SK-N-SH (cell line): ENCODE results near the gene CES3. TPM values are rescaled to one million over a fixed set of nuclear protein-coding genes. Genes with fewer than 3 reads are reported as not detected.

Experiments
- CTCF ChIA-PET: fragments of 300-600, 350-600 bp; formaldehyde crosslinking; extraction: SDS; loops from one replicate; lab custom pipeline; 2021; lab: Yijun Ruan, JAX
- POLR2A ChIA-PET: fragments of 350-600 bp; sonication (Branson Sonifier 250); formaldehyde crosslinking; extraction: SDS; loops from one replicate; lab custom pipeline; 2020; ENCODE audit warnings: antibody characterized with exemption, inconsistent platforms; lab: Yijun Ruan, JAX
- DNase-seq: peaks from one replicate; pipeline ENCODE4 v3.0.0; 2012
- H2AFZ ChIP-seq: fragments of 200-600 bp; sonication (generic); 2 replicates; pipeline ENCODE4 v1.8.1; 2016; ENCODE audit warnings: antibody characterized with exemption, mild to moderate bottlenecking, low read depth
- H3F3A ChIP-seq: fragments of 200-600 bp; sonication (generic); replicated peaks from 2 replicates; pipeline ENCODE3; 2016; ENCODE audit warnings: antibody characterized with exemption, mild to moderate bottlenecking; ENCODE audit not compliant: insufficient read depth
- H3K27ac ChIP-seq, 2 experiments: fragments of 200-500 bp in 1 of 2; fragments of 200-600 bp in 1 of 2; sonication (Bioruptor generic) in 1 of 2; sonication (generic), shearing (Covaris generic) in 1 of 2; 2 replicates each; pipeline versions ENCODE4 v1.5.1 to v1.6.1; 2014 to 2016; ENCODE audit warnings: low read depth in 2 of 2, inconsistent platforms in 1 of 2, low read length in 1 of 2, mild to moderate bottlenecking in 1 of 2, mixed read lengths in 1 of 2
- H3K27me3 ChIP-seq: fragments of 200-600 bp; sonication (generic), shearing (Covaris generic); 2 replicates; pipeline ENCODE4 v1.6.1; 2016; ENCODE audit warnings: mixed run types; ENCODE audit not compliant: insufficient read depth
- H3K36me3 ChIP-seq, 2 experiments: fragments of 200-500 bp in 1 of 2; fragments of 200-600 bp in 1 of 2; sonication (Bioruptor generic) in 1 of 2; sonication (generic) in 1 of 2; replicated peaks in 1 of 2; 2 replicates each; pipeline versions ENCODE3 to v1.5.1; 2014 to 2016; ENCODE audit warnings: low read length in 1 of 2, mild to moderate bottlenecking in 1 of 2; ENCODE audit not compliant: insufficient read depth in 2 of 2, control insufficient read depth in 1 of 2
- H3K4me1 ChIP-seq, 2 experiments: fragments of 200-500 bp in 1 of 2; fragments of 200-600 bp in 1 of 2; sonication (Bioruptor generic) in 1 of 2; sonication (generic), shearing (Covaris generic) in 1 of 2; 2 replicates each; pipeline versions ENCODE4 v1.5.1 to v1.6.1; 2014 to 2016; ENCODE audit warnings: low read depth in 1 of 2, low read length in 1 of 2, mixed run types in 1 of 2; ENCODE audit not compliant: insufficient read depth in 2 of 2, control insufficient read depth in 1 of 2
- H3K4me2 ChIP-seq: fragments of 200-600 bp; sonication (generic), shearing (Covaris generic); 2 replicates; pipeline ENCODE4 v1.6.1; 2017; ENCODE audit warnings: mixed run types
- H3K4me3 ChIP-seq, 2 experiments: fragments of 200-500 bp in 1 of 2; fragments of 200-600 bp in 1 of 2; sonication (Bioruptor generic) in 1 of 2; sonication (generic), shearing (Covaris generic) in 1 of 2; 2 replicates each; pipeline versions ENCODE4 v1.5.1 to v1.8.1; 2014 to 2016; ENCODE audit warnings: low read depth in 2 of 2, inconsistent platforms in 1 of 2, low read length in 1 of 2, mild to moderate bottlenecking in 1 of 2, mixed read lengths in 1 of 2, moderate library complexity in 1 of 2
- H3K79me2 ChIP-seq: fragments of 200-600 bp; sonication (generic); 2 replicates; pipeline ENCODE4 v1.8.1; 2017; ENCODE audit warnings: mild to moderate bottlenecking; ENCODE audit not compliant: insufficient read depth
- H3K9ac ChIP-seq: fragments of 200-600 bp; sonication (generic); 2 replicates; pipeline ENCODE4 v1.6.1; 2017; ENCODE audit warnings: mixed run types
- H3K9me2 ChIP-seq: fragments of 200-600 bp; sonication (generic); 2 replicates; pipeline ENCODE4 v1.6.1; 2017; ENCODE audit warnings: mixed run types
- H3K9me3 ChIP-seq: fragments of 200-600 bp; sonication (generic); 2 replicates; pipeline ENCODE4 v1.6.1; 2017; ENCODE audit warnings: mixed run types, mild to moderate bottlenecking, moderate library complexity
- H4K20me1 ChIP-seq: fragments of 200-600 bp; sonication (generic); 2 replicates; pipeline ENCODE4 v1.6.1; 2017; ENCODE audit warnings: mild to moderate bottlenecking, mixed run types; ENCODE audit not compliant: insufficient read depth
- ELF1 ChIP-seq: IDR thresholded peaks from 2 replicates; pipeline ENCODE4 v1.4.0; 2012
- GABPA ChIP-seq: IDR thresholded peaks from 2 replicates; pipeline ENCODE4 v1.4.0; 2012; ENCODE audit warnings: low read depth, mild to moderate bottlenecking
- IRF3 ChIP-seq: fragments of 150-350 bp; IDR thresholded peaks from 2 replicates; pipeline ENCODE4 v1.6.1; 2016; ENCODE audit warnings: mild to moderate bottlenecking, low read depth, low read length
- JUND ChIP-seq: IDR thresholded peaks from 2 replicates; pipeline ENCODE4 v1.4.0; 2012
- MEF2A ChIP-seq: IDR thresholded peaks from 2 replicates; pipeline ENCODE4 v1.4.0; 2012; ENCODE audit warnings: low read depth, borderline replicate concordance
- MXI1 ChIP-seq: IDR thresholded peaks from 2 replicates; pipeline ENCODE4 v1.6.1; 2012; ENCODE audit warnings: mild to moderate bottlenecking, low read depth, low read length, improper control_type of control experiment
- NRF1 ChIP-seq: IDR thresholded peaks from 2 replicates; pipeline ENCODE4 v1.6.1; 2012; ENCODE audit warnings: low read depth, mild to moderate bottlenecking, low read length
- POLR2AphosphoS5 ChIP-seq: IDR thresholded peaks from 2 replicates; pipeline ENCODE4 v1.6.1; 2012; ENCODE audit warnings: low read depth, low read length
- RFX5 ChIP-seq: IDR thresholded peaks from 2 replicates; pipeline ENCODE4 v1.6.1; 2012; ENCODE audit warnings: mild to moderate bottlenecking, improper control_type of control experiment, low read length
- TAF1 ChIP-seq: IDR thresholded peaks from 2 replicates; pipeline ENCODE4 v1.6.1; 2012; ENCODE audit warnings: low read depth, mild to moderate bottlenecking, low read length, moderate library complexity, borderline replicate concordance
- TEAD4 ChIP-seq: IDR thresholded peaks from 2 replicates; pipeline ENCODE4 v1.4.0; 2012; ENCODE audit warnings: mild to moderate bottlenecking, borderline replicate concordance; ENCODE audit not compliant: insufficient read depth
- USF1 ChIP-seq: IDR thresholded peaks from 2 replicates; pipeline ENCODE4 v1.4.0; 2012; ENCODE audit warnings: low read depth, borderline replicate concordance
- YY1 ChIP-seq: IDR thresholded peaks from 2 replicates; pipeline ENCODE4 v1.4.0; 2012; ENCODE audit warnings: low read depth, mild to moderate bottlenecking
- WGBS: methylation state at CpG from one replicate; pipeline ENCODE4 v1.1.6; 2017; ENCODE audit warnings: low lambda C conversion rate; 5-methylcytosine and 5-hydroxymethylcytosine counted together
- polyA plus RNA-seq, 3 experiments: library from polyadenylated mRNA; depleted of rRNA; stranded (reverse); fragments of >200 nt; gene quantifications; 2 replicates each; pipeline ENCODE4 v1.2.3, GENCODE V29; 2012
- TF ChIP-seq, protein P1 (sequence below): IDR thresholded peaks from 2 replicates; pipeline ENCODE4 v1.4.0; 2012; ENCODE audit warnings: low read depth, borderline replicate concordance
- TF ChIP-seq, protein P2 (sequence below): IDR thresholded peaks from 2 replicates; pipeline ENCODE4 v1.6.1; 2012; ENCODE audit warnings: mild to moderate bottlenecking, low read depth, low read length, moderate library complexity
- TF ChIP-seq, protein P3 (sequence below): fragments of 200-600 bp; sonication (generic); IDR thresholded peaks from 2 replicates; pipeline ENCODE4 v1.6.1; 2017; ENCODE audit warnings: antibody characterized with exemption, mild to moderate bottlenecking, moderate library complexity

The CES3 gene
- polyA plus RNA-seq, 1 of the 3 experiments (the other 2 are of a cell fraction): 1.4 TPM

GRCh38 chr16:66953462-66954096, 7.5 kb upstream of the CES3 start:
- Histone ChIP-seq H3K4me1 (no peaks in the 10 kb centered on the region; a peak in 1 of 4 replicates), H3K36me3 (no peaks in the 10 kb centered on the region), H2AFZ (peak overlapping the region; percentile 75), H3K9me3 (no peaks in the 10 kb centered on the region; the same call in 1 of the 2 replicates), H3K79me2 (no peaks in the 10 kb centered on the region), H3F3A (peaks cover 5% of the 10 kb centered on the region), H3K9me2 (no peaks in the 10 kb centered on the region), H3K27ac (no peak overlapping the region), H4K20me1 (no peaks in the 10 kb centered on the region), H3K4me3 (no peak overlapping the region; a peak in 1 of 4 replicates), H3K9ac (no peak overlapping the region), H3K27me3 (no peaks in the 10 kb centered on the region), H3K4me2 (no peak overlapping the region)
- WGBS: 51% methylated on average over 8 of the region's 10 CpGs
- CTCF ChIA-PET: interaction anchor here (0.5 to 6.2 kb wide), 55 partner anchors 7 to 329 kb away, joined by 3 to 81 read pairs (median 5); partner anchors contain the start of genes B3GNT9, CES3, CIAO2B and FBXL8
- no peak for DNase-seq
- POLR2A ChIA-PET: no interaction called here
- TF ChIP-seq USF1 (no peak), RFX5 (no peak), TEAD4 (no peak), JUND (no peak), POLR2AphosphoS5 (no peak)

GRCh38 chr16:66954097-66954659, 6.9 kb upstream of the CES3 start:
- H3K27me3 ChIP-seq: no peaks in the 10 kb centered on the region
- DNase-seq: peak; percentile 83
- H3K4me3 ChIP-seq: peak overlapping the region in 1 of 2 experiments; percentile 23; a peak in 1 of 4 replicates
- no peaks in the 10 kb centered on the region for H3K36me3 ChIP-seq
- peak overlapping the region; percentile 75 for H2AFZ ChIP-seq
- H3F3A ChIP-seq: peaks cover 5% of the 10 kb centered on the region
- no peaks in the 10 kb centered on the region; the same call in 1 of the 2 replicates for H3K9me3 ChIP-seq
- H4K20me1 ChIP-seq: no peaks in the 10 kb centered on the region
- H3K79me2 ChIP-seq: no peaks in the 10 kb centered on the region
- no peak overlapping the region for H3K9ac ChIP-seq
- ChIA-PET CTCF (interaction anchor here (0.5 to 6.2 kb wide), 52 partner anchors 8 to 328 kb away, joined by 3 to 81 read pairs (median 5); partner anchors contain the start of genes B3GNT9, CES3, CIAO2B and FBXL8), POLR2A (no interaction called here)
- H3K27ac ChIP-seq: no peak overlapping the region
- H3K4me2 ChIP-seq: no peak overlapping the region
- H3K4me1 ChIP-seq: no peaks in the 10 kb centered on the region
- 12% methylated on average over 8 of the region's 8 CpGs for WGBS
- no peaks in the 10 kb centered on the region for H3K9me2 ChIP-seq
- peak; percentile 48; the same call in 1 of the 2 replicates for TF ChIP-seq RFX5
- no peak for TF ChIP-seq GABPA
- no peak for TF ChIP-seq IRF3
- no peak for TF ChIP-seq MXI1
- TF ChIP-seq ELF1: no peak
- no peak for TF ChIP-seq POLR2AphosphoS5
- no peak for TF ChIP-seq TAF1
- TF ChIP-seq, protein P1, sequence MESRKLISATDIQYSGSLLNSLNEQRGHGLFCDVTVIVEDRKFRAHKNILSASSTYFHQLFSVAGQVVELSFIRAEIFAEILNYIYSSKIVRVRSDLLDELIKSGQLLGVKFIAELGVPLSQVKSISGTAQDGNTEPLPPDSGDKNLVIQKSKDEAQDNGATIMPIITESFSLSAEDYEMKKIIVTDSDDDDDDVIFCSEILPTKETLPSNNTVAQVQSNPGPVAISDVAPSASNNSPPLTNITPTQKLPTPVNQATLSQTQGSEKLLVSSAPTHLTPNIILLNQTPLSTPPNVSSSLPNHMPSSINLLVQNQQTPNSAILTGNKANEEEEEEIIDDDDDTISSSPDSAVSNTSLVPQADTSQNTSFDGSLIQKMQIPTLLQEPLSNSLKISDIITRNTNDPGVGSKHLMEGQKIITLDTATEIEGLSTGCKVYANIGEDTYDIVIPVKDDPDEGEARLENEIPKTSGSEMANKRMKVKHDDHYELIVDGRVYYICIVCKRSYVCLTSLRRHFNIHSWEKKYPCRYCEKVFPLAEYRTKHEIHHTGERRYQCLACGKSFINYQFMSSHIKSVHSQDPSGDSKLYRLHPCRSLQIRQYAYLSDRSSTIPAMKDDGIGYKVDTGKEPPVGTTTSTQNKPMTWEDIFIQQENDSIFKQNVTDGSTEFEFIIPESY: no peak
- TF ChIP-seq, protein P2, sequence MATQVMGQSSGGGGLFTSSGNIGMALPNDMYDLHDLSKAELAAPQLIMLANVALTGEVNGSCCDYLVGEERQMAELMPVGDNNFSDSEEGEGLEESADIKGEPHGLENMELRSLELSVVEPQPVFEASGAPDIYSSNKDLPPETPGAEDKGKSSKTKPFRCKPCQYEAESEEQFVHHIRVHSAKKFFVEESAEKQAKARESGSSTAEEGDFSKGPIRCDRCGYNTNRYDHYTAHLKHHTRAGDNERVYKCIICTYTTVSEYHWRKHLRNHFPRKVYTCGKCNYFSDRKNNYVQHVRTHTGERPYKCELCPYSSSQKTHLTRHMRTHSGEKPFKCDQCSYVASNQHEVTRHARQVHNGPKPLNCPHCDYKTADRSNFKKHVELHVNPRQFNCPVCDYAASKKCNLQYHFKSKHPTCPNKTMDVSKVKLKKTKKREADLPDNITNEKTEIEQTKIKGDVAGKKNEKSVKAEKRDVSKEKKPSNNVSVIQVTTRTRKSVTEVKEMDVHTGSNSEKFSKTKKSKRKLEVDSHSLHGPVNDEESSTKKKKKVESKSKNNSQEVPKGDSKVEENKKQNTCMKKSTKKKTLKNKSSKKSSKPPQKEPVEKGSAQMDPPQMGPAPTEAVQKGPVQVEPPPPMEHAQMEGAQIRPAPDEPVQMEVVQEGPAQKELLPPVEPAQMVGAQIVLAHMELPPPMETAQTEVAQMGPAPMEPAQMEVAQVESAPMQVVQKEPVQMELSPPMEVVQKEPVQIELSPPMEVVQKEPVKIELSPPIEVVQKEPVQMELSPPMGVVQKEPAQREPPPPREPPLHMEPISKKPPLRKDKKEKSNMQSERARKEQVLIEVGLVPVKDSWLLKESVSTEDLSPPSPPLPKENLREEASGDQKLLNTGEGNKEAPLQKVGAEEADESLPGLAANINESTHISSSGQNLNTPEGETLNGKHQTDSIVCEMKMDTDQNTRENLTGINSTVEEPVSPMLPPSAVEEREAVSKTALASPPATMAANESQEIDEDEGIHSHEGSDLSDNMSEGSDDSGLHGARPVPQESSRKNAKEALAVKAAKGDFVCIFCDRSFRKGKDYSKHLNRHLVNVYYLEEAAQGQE: peak; percentile 30; the same call in 1 of the 2 replicates
- no peak for TF ChIP-seq MEF2A
- TF ChIP-seq NRF1: no peak
- no peak for TF ChIP-seq TEAD4
- no peak for TF ChIP-seq YY1
- TF ChIP-seq, protein P3, sequence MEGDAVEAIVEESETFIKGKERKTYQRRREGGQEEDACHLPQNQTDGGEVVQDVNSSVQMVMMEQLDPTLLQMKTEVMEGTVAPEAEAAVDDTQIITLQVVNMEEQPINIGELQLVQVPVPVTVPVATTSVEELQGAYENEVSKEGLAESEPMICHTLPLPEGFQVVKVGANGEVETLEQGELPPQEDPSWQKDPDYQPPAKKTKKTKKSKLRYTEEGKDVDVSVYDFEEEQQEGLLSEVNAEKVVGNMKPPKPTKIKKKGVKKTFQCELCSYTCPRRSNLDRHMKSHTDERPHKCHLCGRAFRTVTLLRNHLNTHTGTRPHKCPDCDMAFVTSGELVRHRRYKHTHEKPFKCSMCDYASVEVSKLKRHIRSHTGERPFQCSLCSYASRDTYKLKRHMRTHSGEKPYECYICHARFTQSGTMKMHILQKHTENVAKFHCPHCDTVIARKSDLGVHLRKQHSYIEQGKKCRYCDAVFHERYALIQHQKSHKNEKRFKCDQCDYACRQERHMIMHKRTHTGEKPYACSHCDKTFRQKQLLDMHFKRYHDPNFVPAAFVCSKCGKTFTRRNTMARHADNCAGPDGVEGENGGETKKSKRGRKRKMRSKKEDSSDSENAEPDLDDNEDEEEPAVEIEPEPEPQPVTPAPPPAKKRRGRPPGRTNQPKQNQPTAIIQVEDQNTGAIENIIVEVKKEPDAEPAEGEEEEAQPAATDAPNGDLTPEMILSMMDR: peak; percentile 87
